Activated CD8-positive, alpha-beta memory T cell treated with anti-CD3 and anti-CD28 coated beads, Interleukin-2, amount 50 U/mL, for 48 hours (primary cell): Measurements from ENCODE around the gene CCDC167.

ENCODE experiments used
- DNase-seq: peaks from one replicate; pipeline ENCODE4 v3.0.0-alpha.2; 2020

Gene CCDC167

GRCh38 chr6:37528541-37528940 lies 28.8 kb upstream of the CCDC167 start:
- no peak for DNase-seq

DNA sequence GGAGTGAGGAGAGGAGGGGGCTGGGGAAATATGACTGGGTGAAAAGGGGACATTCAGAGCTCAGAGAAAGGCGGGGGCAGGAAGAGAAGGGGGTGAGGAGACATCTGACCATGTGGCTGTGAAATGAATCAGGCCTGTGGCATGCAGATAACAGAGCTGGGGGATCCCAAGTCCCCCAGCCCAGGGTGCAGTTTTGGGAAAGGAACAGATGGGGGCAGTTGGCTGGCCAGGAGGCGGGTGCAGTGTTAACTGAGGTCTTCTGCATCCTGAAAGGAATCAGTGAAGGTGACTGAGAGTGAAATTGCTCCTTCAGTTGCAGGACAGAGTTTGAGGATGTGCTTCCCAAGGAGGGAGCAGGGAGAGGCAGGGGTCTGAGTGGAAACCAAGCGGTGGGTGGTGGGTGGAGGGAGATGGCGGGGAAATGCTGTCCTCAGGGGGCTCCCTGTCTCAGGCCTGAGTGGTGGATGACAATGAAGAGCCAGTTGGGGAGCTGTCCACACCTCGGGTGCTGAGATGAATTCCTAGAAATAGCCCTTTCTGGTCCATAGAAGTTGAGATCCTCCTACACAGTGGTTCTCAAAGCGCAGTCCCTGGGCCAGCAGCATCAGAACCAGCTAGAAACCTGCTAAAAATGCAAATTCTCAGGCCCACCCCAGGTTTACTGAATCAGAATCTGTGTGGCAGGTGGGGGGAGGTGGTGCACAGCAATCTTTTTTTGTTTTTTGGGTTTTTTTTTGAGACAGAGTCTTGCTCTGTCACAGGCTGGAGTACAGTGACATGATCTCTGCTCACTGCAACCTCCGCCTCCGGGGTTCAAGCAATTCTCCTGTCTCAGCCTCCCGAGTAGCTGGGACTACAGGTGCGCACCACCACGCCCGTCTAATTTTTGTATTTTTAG lies 26.0 kb upstream of the CCDC167 start:
- DNase-seq = no peak

DNA sequence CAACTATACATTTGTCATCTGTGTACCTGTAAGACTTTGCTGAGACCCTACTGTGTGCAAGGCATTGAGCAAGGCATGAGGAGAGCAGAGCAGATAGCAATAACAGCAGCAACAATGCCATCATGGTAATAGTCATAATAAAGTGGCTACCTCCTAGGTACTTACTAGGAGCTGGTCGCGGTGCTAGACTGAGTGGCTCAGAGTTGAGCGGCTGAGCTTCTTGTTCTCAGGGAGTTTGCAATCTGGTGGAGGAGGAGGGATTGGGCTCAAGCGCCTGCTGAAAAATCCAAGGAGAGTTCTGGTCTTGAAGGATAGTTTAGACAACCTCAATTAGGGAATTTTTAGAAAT lies 25.3 kb upstream of the CCDC167 start:
- no peak for DNase-seq

GRCh38 chr6:37524025-37524969 lies 24.6 kb upstream of the CCDC167 start:
- DNase-seq = no peak

GRCh38 chr6:37523412-37523811 lies 23.7 kb upstream of the CCDC167 start:
- no peak for DNase-seq

DNA sequence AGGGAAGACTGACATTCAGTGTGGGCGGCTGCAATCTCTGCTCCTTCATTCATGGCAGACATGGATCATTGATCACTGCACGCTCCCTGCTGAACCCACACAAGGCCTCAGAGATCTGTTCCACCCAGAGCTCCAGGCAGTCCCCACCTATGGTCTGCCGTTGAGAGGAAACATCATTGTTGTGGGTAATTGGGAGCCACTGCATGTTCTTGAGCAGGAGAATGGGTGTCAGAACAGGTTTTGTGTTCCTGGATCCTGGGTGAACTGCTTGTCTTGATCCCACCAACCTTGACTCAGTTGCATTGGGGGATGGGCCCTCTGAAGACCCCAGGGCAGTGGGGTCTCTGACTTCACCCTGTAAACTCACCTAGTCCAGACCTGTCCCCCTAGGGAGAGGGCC lies 23.1 kb upstream of the CCDC167 start:
- no peak for DNase-seq

- no peak for DNase-seq
Measured at GRCh38 chr6:37521674-37522073, 22.0 kb upstream of the CCDC167 start.

GRCh38 chr6:37520926-37521325 lies 21.2 kb upstream of the CCDC167 start:
- DNase-seq = no peak

- DNase-seq = no peak
Measured at GRCh38 chr6:37519461-37519860, 19.8 kb upstream of the CCDC167 start.

DNA sequence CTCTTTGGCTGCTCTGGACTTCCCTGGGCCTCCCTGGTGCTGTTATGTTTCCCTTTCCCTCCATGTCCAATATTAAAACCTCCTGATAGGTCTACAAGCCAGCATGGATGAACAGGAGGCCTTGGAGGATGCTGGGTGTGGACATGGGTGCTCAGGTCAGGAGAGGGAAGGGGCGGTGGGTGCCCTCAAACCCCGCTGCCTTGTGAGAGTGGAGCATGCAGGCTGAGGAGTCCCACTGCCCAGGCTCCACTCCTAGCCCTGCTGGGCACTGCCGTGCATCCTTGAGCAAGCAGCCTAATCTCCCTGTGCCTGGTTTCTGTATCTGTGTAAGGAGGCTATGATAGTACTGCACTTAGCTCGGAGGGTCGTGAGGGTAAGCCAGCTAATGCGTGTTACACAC lies 18.4 kb upstream of the CCDC167 start:
- DNase-seq = no peak

DNA sequence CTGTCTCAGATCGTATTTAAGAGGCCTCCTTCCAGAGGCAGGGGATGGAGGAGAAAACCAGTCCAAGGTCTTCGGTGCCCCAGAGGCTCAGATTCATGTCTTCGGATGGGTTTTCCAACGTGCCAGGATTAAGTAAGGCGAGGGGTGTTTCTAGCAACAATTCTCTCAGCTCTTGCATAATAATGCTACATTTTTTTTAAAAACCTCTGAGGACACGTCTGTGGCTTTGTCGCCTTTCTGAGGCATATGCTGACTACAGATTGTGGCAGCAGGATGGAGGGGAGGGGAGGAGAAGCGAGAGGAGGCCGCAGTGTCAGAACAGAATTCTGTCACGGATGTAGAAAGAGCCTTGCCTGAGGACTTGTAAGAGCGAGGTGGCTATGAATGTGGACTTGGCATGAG lies 17.7 kb upstream of the CCDC167 start:
- DNase-seq = peak; percentile 79

- peak; percentile 69 for DNase-seq
Measured at GRCh38 chr6:37516920-37517405, 17.3 kb upstream of the CCDC167 start.

- peak; percentile 85 for DNase-seq
Measured at GRCh38 chr6:37516076-37516919, 16.6 kb upstream of the CCDC167 start.

- DNase-seq = peak; percentile 59
Measured at GRCh38 chr6:37515712-37516075, 16.0 kb upstream of the CCDC167 start.

GRCh38 chr6:37514837-37515236 lies 15.1 kb upstream of the CCDC167 start:
- DNase-seq = peak; percentile 61

- DNase-seq = peak; percentile 67
Measured at GRCh38 chr6:37514321-37514771, 14.7 kb upstream of the CCDC167 start.

- DNase-seq = no peak
Measured at GRCh38 chr6:37513576-37513975, 13.9 kb upstream of the CCDC167 start.

GRCh38 chr6:37513155-37513554 lies 13.5 kb upstream of the CCDC167 start:
- DNase-seq = no peak

DNA sequence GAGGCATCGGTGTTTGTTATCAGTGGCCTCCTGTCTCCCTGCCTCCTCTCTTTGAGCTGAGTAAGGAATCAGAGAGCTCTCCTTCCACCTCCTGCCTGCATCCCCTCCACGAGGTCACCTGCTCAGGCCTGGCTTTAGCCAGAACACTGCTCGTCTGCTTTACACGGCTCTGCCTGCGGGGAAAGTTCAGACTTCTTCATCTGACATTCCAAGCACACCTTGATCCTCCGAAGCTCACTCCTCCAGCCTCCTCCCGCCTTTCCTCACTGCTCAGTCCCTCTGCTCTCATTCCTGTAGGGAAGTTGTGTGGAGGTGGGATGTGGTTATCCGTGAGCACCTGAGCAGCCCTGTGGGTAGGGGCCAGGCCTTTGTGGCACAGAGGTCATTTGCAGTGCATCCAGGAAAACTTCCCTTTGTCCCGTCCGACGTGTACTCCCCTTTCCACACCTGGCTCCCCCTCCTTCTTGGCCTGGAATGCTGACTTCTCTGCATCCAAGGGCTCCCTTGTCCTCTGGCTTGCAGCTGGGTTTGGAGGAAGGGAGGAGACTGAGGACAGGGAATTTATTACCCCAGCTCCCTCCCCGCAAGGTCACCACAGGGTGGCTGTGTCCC lies 12.8 kb upstream of the CCDC167 start:
- DNase-seq = no peak

- DNase-seq = no peak
Measured at GRCh38 chr6:37511910-37512399, 12.3 kb upstream of the CCDC167 start.

- DNase-seq = no peak
Measured at GRCh38 chr6:37511201-37511600, 11.5 kb upstream of the CCDC167 start.
